CD14-positive monocyte (primary cell): ENCODE data around the gene IL31. TPM values are rescaled to one million over a fixed set of nuclear protein-coding genes. Genes with fewer than 3 reads are reported as not detected.

Source experiments
- DNase-seq, 3 donors: peaks; one replicate each; pipeline ENCODE4 v3.0.0-alpha.2; 2011 to 2022
- H2AFZ ChIP-seq: 2 replicates; pipeline ENCODE4 v1.6.0; 2012; ENCODE audit warnings: mild to moderate bottlenecking, low read depth, low read length, inconsistent platforms; ENCODE audit not compliant: insufficient read depth, poor library complexity, severe bottlenecking
- H3K27ac ChIP-seq, 2 donors: 1 replicate in 1 of 2; 2 replicates in 1 of 2; pipeline ENCODE4 v1.5.1; 2012 to 2013; ENCODE audit warnings: low read length in 2 of 2, control low read depth in 1 of 2, inconsistent platforms in 1 of 2, low read depth in 1 of 2, mild to moderate bottlenecking in 1 of 2
- H3K27me3 ChIP-seq, 2 donors: one replicate each; pipeline versions ENCODE4 v1.6.0 to v1.6.1; 2011 to 2013; ENCODE audit warnings: low read length in 2 of 2; ENCODE audit not compliant: control insufficient read depth in 2 of 2, insufficient read depth in 2 of 2
- H3K36me3 ChIP-seq, 2 donors: replicated peaks in 1 of 2; 1 replicate in 1 of 2; 2 replicates in 1 of 2; pipeline versions ENCODE4 v1.5.1 to v1.6.1; 2012 to 2013; ENCODE audit warnings: low read length in 2 of 2, control low read depth in 1 of 2, inconsistent platforms in 1 of 2, mild to moderate bottlenecking in 1 of 2; ENCODE audit not compliant: insufficient read depth in 2 of 2, control insufficient read depth in 1 of 2
- H3K4me1 ChIP-seq, 2 donors: 1 replicate in 1 of 2; 2 replicates in 1 of 2; pipeline versions ENCODE4 v1.5.1 to v1.6.1; 2012 to 2013; ENCODE audit warnings: low read length in 2 of 2, control low read depth in 1 of 2, inconsistent platforms in 1 of 2, mild to moderate bottlenecking in 1 of 2, moderate library complexity in 1 of 2; ENCODE audit not compliant: insufficient read depth in 2 of 2, control insufficient read depth in 1 of 2
- H3K4me2 ChIP-seq: replicated peaks from 2 replicates; pipeline ENCODE3; 2012; ENCODE audit warnings: low read length, moderate library complexity, mild to moderate bottlenecking; ENCODE audit not compliant: poor library complexity, severe bottlenecking; ENCODE audit errors: extremely low read depth
- H3K4me3 ChIP-seq, 3 experiments: fragments of 200-600 bp in 1 of 3; sonication (generic) in 1 of 3; replicated peaks in 1 of 3; 1 replicate in 2 of 3; 2 replicates in 1 of 3; pipeline ENCODE4 v1.5.1; 2011 to 2013; ENCODE audit warnings: low read length in 3 of 3, mild to moderate bottlenecking in 3 of 3, control low read depth in 2 of 3, low read depth in 2 of 3, inconsistent platforms in 1 of 3, moderate library complexity in 1 of 3
- H3K79me2 ChIP-seq: 2 replicates; pipeline ENCODE4 v1.6.0; 2012; ENCODE audit warnings: mild to moderate bottlenecking, control low read depth, inconsistent platforms, low read length, moderate library complexity; ENCODE audit not compliant: insufficient read depth
- H3K9ac ChIP-seq: 2 replicates; pipeline ENCODE4 v1.6.0; 2017; ENCODE audit warnings: low read length, mild to moderate bottlenecking; ENCODE audit not compliant: insufficient read depth, poor library complexity, severe bottlenecking
- H3K9me3 ChIP-seq, 2 donors: replicated peaks in 1 of 2; 1 replicate in 1 of 2; 2 replicates in 1 of 2; pipeline versions ENCODE4 v1.5.1 to v1.6.1; 2012 to 2013; ENCODE audit warnings: low read length in 2 of 2, control low read depth in 1 of 2; ENCODE audit not compliant: control insufficient read depth in 1 of 2, insufficient read depth in 1 of 2
- H4K20me1 ChIP-seq: 2 replicates; pipeline ENCODE4 v1.6.0; 2012; ENCODE audit warnings: mild to moderate bottlenecking, low read length, control low read depth, moderate library complexity; ENCODE audit not compliant: insufficient read depth
- H3K27ac Mint-ChIP-seq, 7 donors: one replicate each; pipeline ENCODE4 v1.8.0; 2020; ENCODE audit warnings: mild to moderate bottlenecking in 7 of 7, mixed read lengths in 7 of 7, moderate library complexity in 6 of 7, inconsistent platforms in 2 of 7
- H3K27me3 Mint-ChIP-seq, 3 donors: one replicate each; pipeline ENCODE4 v1.8.0; 2021 to 2022; ENCODE audit warnings: low read depth in 3 of 3, mild to moderate bottlenecking in 3 of 3, mixed read lengths in 3 of 3, moderate library complexity in 3 of 3, inconsistent platforms in 1 of 3
- H3K36me3 Mint-ChIP-seq, 2 donors: one replicate each; pipeline ENCODE4 v1.8.0; 2020; ENCODE audit warnings: mixed read lengths in 2 of 2, inconsistent platforms in 1 of 2, mild to moderate bottlenecking in 1 of 2
- H3K4me1 Mint-ChIP-seq: one replicate; pipeline ENCODE4 v1.8.0; 2020; ENCODE audit warnings: mild to moderate bottlenecking, mixed read lengths
- H3K4me3 Mint-ChIP-seq, 2 donors: one replicate each; pipeline ENCODE4 v1.8.0; 2020; ENCODE audit warnings: mild to moderate bottlenecking in 2 of 2, mixed read lengths in 2 of 2, moderate library complexity in 1 of 2
- H3K9me3 Mint-ChIP-seq, 7 donors: one replicate each; pipeline ENCODE4 v1.8.0; 2020 to 2022; ENCODE audit warnings: mixed read lengths in 7 of 7, mild to moderate bottlenecking in 6 of 7, moderate library complexity in 6 of 7, inconsistent platforms in 2 of 7
- CTCF ChIP-seq: fragments of 200-600 bp; IDR thresholded peaks from one replicate; pipeline ENCODE4 v1.8.0; 2022; ENCODE audit warnings: antibody characterized with exemption, mild to moderate bottlenecking
- WGBS: methylation state at CpG from one replicate; pipeline ENCODE4 v1.1.5; 2013; ENCODE audit warnings: missing lambda C conversion rate; ENCODE audit not compliant: insufficient coverage; 5-methylcytosine and 5-hydroxymethylcytosine counted together
- intact Hi-C, 2 donors: fragments of 100-400 bp; cut with micrococcal nuclease; formaldehyde crosslinking; loops; one replicate each; pipeline versions ENCODE4 v1.15.0 to v1.15.1; 2023
- polyA plus RNA-seq, 3 donors: library from polyadenylated mRNA; depleted of rRNA in 1 of 3; unstranded in 2 of 3; stranded (reverse) in 1 of 3; fragments of 300-500 nt in 2 of 3; fragments of >200 nt in 1 of 3; fragmentation: Illumina TruSeq in 2 of 3; gene quantifications; 1 replicate in 2 of 3; 2 replicates in 1 of 3; pipeline ENCODE4 v1.2.3, GENCODE V29; 2012 to 2021

Gene IL31
- polyA plus RNA-seq, 3 donors, result not detected

GRCh38 chr12:122200541-122201175, 26.6 kb upstream of the IL31 start:
- no peak for DNase-seq
- Histone ChIP-seq H3K36me3 (no peaks in the 10 kb centered on the region), H3K27me3 (peaks cover 21 to 39% of the 10 kb centered on the region in 2 donors), H3K4me1 (peaks cover 11 to 21% of the 10 kb centered on the region in 2 donors), H3K79me2 (no peaks in the 10 kb centered on the region), H4K20me1 (no peaks in the 10 kb centered on the region), H3K27ac (no peak overlapping the region), H3K4me2 (no peak overlapping the region), H2AFZ (no peak overlapping the region), H3K4me3 (no peak overlapping the region), H3K9me3 (peaks cover 0 to 19% of the 10 kb centered on the region in 2 donors), H3K9ac (no peak overlapping the region)
- WGBS, result 91% methylated on average over 12 of the region's 24 CpGs
- peaks cover 23% of the 10 kb centered on the region for H3K4me1 Mint-ChIP-seq
- intact Hi-C loops, result no loop called here
- peaks cover 0 to 18% (median 8%) of the 10 kb centered on the region in 7 donors for H3K9me3 Mint-ChIP-seq
- no peak overlapping the region for H3K27ac Mint-ChIP-seq
- TF ChIP-seq CTCF, result no peak
- H3K4me3 Mint-ChIP-seq, result no peak overlapping the region
- H3K36me3 Mint-ChIP-seq, result peaks cover 0 to 1% of the 10 kb centered on the region in 2 donors
- peaks cover 48 to 69% (median 50%) of the 10 kb centered on the region in 3 donors for H3K27me3 Mint-ChIP-seq

DNA sequence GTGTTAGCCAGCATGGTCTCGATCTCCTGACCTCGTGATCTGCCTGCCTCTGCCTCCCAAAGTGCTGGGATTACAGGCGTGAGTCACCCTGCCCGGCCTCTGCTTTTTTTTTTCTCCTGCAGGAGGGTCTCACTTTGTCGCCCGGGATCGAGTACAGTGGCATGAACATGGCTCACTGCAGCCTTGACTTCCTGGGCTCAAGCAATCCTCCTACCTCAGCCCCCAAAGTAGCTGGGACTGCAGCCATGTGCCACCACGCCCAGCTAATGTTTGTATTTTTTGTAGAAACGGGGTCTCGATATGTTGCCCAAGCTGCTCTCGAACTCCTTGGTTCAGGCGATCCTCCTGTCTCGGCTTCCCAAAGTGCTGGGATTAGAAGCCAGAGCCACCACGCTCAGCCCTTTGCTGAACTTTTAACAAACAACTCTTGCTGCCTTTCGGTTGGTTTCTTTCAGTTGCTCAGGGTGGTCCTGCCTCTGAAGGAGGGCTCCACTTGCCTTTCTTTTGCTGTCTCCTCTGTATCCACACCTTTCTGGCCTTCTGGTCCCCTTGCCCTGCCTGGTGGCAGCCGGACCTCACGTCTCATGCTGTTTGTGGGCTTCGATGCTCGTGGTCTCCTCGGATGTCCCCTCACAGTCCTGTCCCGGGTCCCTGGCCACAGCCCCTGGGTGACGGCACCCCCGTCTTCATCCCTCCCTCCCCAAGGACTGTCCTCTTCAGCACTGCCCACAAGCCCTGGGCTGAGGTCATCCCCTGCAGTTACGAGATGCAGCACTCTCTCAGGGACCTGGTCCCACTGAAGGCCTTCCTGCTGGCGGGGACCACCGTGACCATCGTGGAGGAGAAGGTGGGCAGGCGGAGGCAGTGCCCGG, 25.7 kb upstream of the IL31 start:
- DNase-seq, result no peak
- WGBS, result 95% methylated on average over 26 of the region's 29 CpGs
- Histone ChIP-seq H2AFZ (no peak overlapping the region), H3K79me2 (no peaks in the 10 kb centered on the region), H3K4me1 (peaks cover 8 to 16% of the 10 kb centered on the region in 2 donors), H3K4me3 (no peak overlapping the region), H4K20me1 (no peaks in the 10 kb centered on the region), H3K4me2 (no peak overlapping the region), H3K36me3 (no peaks in the 10 kb centered on the region), H3K27ac (no peak overlapping the region), H3K9me3 (peaks cover 0 to 10% of the 10 kb centered on the region in 2 donors), H3K27me3 (peaks cover 11 to 29% of the 10 kb centered on the region in 2 donors), H3K9ac (no peak overlapping the region)
- H3K27ac Mint-ChIP-seq, result no peak overlapping the region
- H3K4me1 Mint-ChIP-seq, result peaks cover 15% of the 10 kb centered on the region
- no peak overlapping the region for H3K4me3 Mint-ChIP-seq
- peaks cover 39 to 60% (median 42%) of the 10 kb centered on the region in 3 donors for H3K27me3 Mint-ChIP-seq
- H3K9me3 Mint-ChIP-seq, result peaks cover 0 to 12% (median 8%) of the 10 kb centered on the region in 7 donors
- intact Hi-C loops, result no loop called here
- peaks cover 0 to 1% of the 10 kb centered on the region in 2 donors for H3K36me3 Mint-ChIP-seq
- TF ChIP-seq CTCF, result no peak
